ENCODE results near the gene CIITA. TPM values are rescaled to one million over a fixed set of nuclear protein-coding genes. Genes with fewer than 3 reads are reported as not detected.
"Not testable (repeated sequence)": the region's sequence is repeated elsewhere in the genome, so short reads cannot be mapped to it uniquely, and the experiment has no call there.

The CIITA gene
- total RNA-seq, 1 donor from 2014 or later = 0.93 TPM

DNA sequence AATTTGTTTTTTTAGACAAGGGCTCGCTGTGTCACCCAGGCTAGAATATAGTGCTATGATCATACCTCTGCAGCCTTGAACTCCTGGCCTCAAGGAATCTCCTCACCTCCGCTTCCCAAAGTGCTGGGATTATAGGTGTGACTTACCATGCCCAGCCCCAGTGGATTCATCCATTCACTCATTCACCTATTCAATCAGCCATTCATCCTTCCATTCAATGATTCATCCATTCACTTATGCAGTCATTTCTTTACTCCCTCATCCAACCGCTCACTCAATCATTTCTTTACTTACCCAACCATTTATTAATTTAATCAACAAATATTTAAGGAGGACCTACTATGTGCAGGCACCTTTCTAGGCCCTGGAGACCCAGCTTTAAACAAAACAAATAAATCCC lies 39.5 kb downstream of the CIITA start:
- no peak for DNase-seq (ENCODE audit: extremely low read depth, low read depth, low spot score)

DNA sequence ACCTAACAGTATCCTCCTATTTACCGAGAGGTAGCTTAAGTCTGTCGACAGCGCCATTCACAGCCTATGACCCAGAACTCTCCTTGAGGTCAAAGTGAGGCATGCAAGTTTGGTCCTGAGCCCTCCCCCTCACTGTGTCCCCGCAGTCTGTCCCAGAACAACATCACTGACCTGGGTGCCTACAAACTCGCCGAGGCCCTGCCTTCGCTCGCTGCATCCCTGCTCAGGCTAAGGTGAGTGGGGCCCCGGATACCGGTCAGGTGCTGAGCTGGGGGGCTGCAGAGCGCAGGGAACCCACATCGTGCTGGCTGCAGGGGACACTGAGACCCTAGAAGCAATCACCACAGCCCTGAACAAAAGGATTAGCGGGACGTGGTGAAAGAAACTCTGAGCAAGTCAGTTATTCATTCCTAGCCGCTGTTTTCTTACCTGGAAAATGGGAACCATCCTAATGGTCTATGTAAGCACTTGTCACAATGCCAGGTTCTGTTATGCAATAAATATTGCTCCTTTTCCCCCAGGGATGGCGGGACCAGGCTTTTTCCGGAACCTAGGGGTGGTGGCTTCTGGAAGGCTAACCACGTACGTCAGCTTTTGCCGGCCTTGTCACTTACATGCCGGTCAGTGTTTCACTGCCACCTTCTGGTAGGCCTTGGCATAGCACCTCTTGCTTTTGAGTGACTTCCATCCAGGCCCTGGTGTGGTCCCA lies 41.4 kb downstream of the CIITA start:
- peak; percentile 80 for DNase-seq (ENCODE audit: extremely low read depth, low read depth, low spot score)

DNA sequence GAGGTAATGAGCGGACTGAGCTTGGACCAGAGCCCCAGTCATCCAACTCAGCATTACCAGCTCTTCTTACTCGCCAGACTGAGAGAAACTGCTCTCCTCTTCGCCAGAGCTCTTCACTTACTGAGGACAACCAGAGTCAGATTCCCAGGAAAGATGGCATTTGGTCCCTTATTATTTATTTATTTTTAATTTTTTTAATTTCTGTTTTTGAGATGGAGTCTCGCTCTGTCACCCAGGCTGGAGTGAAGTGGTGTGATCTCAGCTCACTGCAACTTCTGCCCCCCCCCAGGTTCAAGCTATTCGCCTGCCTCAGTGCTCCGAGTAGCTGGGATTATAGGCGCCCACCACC lies 42.0 kb downstream of the CIITA start:
- no peak for DNase-seq (ENCODE audit: extremely low read depth, low read depth, low spot score)

DNA sequence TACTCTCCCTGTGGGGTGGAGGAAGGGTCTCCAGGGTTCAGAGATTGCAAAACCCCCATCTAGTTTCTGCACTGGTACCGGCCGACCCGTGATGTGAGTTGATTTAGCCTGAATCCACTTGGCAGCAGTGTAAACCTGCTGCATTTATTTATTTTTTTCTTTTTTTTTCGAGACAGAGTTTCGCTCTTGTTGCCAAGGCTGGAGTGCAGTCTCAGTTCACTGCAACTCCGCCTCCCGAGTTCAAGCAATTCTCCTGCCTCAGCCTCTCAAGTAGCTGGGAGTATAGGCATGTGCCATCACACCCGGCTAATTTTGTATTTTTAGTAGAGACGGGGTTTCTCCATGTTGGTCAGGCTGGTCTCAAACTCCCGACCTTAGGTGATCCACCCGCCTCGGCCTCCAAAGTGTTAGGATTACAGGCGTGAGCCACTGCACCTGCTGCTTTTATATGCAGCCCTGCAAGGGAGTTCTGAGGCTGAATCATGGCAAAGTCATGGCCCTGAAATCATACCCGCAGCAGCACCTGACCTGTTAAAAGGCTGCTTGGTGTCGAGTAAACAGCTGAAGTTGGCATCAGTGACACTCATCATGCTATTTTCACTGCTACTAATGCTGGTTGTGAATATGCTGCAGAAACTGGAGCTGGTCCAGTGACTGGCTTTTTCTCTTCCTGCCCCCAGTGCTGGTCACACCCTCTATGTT lies 43.9 kb downstream of the CIITA start:
- DNase-seq (ENCODE audit: extremely low read depth, low read depth, low spot score) = no peak

DNA sequence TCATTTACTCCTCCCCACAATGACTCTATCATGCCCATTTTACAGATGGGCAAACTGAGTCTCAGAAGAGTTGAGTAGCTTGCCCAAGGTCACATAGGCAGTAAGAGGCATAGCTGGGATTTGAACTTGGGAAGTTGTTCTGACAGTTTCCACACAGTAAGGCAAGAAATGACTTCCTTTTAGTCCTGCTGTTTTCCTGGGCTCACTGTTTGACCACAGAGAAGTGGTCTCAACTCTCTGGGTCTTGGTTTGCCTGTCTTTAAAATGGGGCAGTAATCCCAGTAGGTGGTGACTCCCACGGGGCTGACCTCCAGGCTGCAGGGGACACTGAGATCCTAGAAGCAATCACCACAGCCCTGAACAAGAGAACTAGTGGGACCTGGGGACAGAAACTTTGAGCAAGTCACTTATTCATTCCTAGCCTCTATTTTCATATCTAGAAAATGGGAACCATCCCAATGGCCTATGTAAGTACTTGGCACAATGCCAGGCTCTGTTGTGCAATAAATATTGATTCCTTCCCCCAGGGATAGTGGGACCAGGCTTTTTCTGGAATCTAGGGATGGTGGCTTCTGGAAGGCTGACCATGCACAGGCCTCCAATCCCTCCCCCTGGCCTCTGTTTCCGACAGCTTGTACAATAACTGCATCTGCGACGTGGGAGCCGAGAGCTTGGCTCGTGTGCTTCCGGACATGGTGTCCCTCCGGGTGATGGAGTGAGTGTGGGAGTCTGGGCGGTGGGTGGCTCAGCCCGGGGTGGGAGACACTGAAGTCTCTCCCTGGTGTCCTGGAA lies 44.7 kb downstream of the CIITA start:
- no peak for DNase-seq (ENCODE audit: extremely low read depth, low read depth, low spot score)

DNA sequence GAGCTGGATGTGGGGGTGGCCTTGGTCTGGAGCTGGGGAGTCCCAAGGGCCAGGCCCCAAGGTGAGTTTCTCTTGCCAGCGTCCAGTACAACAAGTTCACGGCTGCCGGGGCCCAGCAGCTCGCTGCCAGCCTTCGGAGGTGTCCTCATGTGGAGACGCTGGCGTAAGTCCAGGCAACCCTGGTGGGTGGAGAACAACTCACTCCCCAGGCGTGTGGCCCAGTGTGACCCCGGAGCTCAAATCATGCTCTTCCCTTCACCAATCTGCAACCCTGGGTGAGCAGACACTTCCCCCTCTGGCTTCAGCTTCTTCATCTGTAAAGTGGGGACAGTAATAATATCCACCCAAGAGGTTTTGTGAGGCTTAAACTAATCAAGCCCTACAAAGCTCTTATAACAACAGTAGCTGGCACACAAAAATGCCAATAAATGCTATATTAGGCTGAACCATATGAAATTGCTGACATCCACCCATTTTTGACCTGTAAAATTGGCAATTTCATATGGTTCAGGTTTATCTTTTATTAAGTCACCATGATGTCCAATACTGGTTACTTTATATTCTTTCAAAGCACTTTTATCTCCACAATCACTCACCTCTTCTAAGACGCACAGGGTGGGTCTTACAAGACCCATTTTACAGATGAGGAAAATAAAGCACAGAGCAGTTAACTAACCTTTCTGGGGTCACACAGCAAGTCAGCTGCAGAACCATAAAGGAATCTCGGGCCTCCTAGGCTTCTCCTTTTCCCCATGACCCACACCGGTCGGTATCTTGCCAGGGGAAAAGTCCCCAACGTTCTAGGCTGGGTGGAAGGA lies 45.5 kb downstream of the CIITA start:
- DNase-seq (ENCODE audit: extremely low read depth, low read depth, low spot score) = no peak

DNA sequence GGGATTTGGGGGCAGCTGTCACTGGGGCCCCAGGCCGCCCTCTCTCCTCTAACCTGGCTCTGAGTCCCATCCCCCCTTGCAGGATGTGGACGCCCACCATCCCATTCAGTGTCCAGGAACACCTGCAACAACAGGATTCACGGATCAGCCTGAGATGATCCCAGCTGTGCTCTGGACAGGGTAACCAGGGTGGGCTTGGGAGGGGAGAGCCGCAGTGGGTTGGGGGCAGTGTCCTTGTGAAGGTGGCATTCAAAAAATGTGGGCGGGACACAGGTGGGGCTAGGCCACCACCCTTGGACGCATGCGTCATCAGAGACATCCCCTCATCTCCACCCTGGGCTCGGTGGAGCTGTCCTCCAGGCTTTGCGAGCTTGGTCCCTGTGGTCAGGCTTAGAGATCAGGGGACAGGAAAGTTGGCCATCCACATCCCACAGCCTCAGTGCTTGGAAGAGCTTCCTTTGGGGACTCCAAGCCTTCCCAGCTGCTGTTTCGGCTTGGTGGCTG lies 46.2 kb downstream of the CIITA start:
- DNase-seq (ENCODE audit: extremely low read depth, low read depth, low spot score) = no peak

DNA sequence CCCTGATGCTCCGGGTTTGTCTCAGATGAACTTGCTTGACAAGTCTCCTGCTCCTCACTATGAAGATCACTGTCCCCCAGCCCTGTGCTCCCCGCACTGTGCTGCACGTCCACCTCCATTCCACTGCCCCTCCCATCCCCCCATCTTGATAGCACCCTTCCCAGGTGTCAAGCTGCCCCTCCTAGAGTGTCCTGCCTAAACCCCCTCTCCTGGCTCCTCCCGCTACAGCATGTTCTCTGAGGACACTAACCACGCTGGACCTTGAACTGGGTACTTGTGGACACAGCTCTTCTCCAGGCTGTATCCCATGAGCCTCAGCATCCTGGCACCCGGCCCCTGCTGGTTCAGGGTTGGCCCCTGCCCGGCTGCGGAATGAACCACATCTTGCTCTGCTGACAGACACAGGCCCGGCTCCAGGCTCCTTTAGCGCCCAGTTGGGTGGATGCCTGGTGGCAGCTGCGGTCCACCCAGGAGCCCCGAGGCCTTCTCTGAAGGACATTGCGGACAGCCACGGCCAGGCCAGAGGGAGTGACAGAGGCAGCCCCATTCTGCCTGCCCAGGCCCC lies 46.7 kb downstream of the CIITA start:
- DNase-seq (ENCODE audit: extremely low read depth, low read depth, low spot score) = no peak

DNA sequence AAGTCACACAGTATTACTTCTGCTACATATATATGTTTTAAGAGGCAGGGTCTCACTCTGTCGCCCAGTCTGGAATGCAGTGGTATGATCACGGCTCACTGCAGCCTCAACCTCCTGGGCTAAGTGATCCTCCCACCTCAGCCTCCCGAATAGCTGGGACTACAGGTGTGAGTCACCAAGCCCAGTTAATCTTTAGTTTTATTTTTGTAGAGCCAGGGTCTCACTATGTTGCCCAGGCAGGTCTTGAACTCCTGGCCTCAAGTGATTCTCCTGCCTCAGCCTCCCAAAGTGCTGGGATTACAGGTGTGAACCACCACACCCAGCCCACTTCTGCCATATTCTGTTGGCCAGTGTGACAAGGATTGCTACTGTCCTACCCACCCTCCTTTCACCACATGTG lies 48.3 kb downstream of the CIITA start:
- not testable (repeated sequence) for DNase-seq (ENCODE audit: extremely low read depth, low read depth, low spot score)

DNA sequence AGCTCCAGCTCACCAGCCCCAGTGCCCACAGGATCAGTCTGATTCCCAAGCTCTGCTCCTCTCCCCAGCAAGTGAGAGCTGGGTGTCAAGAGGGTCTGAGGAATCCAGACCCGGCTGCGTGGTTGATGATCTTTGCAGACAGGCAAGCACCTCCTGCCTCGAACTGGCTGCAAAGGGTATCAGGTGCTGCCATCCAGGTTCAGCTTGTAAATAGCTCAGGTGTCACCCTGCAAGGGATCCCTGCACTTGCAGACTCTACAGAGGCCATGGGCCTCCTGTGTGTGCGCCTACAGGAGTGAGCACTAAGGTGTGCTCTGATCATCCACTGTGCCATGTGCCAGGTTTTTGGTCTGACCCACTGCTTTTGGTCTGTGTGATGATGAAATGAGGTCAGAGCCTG lies 49.1 kb downstream of the CIITA start:
- DNase-seq (ENCODE audit: extremely low read depth, low read depth, low spot score) = no peak

DNA sequence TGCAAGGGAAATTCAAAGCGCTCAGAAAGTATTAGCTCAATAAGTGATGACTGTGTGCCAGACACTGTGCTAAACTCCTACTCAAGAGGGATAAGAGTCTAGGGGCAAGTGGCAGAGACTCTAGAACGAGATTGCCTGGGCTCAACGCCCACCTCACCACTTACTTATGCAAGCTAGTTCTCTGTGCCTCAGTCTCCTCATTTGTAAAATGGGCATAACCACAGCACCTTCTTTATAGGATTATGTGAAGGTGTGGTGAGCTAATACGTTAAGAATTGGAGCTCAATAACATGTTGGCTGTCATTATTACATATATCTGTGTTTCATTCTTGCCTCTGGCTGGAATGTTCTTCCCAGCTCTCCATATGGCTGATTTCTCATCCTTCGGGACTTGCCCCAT lies 49.9 kb downstream of the CIITA start:
- no peak for DNase-seq (ENCODE audit: extremely low read depth, low read depth, low spot score)

DNA sequence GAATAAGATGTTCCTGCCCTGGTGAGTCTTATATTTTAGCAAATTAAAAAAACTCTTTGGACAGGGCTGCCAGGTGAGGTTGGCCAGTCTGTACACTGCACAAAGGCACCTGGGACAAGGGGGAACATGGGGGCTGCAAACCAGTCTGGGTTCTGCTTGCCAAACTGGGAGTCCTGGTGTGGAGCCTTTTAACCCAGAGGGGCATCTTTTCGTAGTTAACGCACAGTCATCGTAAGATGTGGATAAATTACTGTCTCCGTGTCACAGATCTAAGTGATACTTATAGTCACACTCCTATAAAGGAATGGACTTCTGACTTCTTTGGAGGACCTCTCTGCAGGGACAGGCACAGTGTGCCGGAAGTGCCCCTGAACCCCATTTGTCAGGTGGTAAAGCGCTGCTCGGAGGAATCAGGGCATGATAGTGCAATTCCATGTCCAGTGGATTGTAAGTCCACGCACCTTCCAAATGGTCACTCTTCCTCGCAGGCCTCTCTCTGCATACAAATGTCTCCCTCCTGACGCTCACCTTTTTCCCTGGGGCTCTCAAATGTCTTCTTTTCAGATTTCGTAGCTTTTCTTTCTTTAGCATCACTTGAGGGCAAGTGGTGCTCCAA lies 50.6 kb downstream of the CIITA start:
- DNase-seq (ENCODE audit: extremely low read depth, low read depth, low spot score) = no peak

DNA sequence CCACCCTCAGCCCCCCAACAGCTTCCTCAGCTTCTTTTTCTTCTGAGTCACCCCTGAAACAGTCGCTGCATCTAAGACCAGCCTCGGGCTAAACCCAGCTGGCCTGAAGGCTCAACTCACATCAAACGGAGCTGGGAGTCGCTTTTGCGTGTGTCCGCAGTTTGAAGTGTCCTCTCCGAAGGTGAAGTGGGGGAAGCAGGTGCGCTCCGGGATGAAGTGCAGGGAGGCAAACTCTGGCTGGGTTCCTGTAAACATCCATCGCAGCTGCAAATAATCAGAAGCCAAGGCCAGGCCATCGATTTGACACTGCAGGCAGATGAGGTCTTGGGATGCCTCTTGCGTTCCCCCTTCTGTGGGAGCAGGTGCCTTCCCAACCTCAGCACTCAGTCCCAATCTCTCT lies 52.1 kb downstream of the CIITA start:
- DNase-seq (ENCODE audit: extremely low read depth, low read depth, low spot score) = not testable (repeated sequence)

DNA sequence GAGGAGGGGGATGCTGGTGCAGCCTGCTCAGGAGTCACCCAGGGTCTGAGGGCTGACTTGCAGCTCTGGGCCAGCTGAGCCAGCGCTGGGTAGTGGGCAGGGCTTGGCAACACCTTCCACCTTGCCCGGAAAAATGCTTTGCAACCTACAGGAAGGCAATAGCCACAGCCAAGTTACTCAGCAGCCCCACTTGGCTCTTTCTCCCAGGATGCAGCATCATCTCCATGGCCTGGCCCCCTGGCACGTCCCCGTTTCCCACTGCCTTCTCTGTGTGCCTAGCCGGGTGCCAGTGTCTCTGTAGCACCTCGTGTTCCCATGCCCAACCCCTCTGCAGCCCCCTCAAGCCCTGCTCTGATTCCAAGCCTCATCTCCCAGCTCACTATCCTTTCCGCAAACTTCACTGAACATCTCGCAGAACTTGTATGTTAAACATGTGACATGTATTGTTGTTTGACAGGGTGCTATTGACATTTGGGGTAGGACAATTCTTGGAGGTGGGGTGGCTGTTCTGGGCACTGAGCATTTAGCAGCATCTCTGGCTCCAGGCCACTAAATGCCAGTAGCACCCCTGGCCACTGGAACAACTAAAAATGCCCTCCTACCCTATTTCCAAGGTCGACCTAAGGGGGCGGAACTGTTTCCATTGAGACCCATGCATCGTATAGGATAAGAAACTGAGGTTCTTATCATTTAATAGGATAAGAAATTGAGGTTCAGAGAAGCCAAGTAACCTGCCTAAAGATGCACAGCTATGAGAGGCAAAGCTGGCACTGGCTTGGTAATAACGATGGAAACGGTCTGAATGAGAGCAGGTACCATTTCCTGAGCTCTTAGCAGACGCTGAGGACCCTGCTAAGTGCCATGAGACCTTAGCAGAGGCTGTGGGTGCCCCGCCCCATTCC lies 53.1 kb downstream of the CIITA start:
- DNase-seq (ENCODE audit: extremely low read depth, low read depth, low spot score) = no peak

DNA sequence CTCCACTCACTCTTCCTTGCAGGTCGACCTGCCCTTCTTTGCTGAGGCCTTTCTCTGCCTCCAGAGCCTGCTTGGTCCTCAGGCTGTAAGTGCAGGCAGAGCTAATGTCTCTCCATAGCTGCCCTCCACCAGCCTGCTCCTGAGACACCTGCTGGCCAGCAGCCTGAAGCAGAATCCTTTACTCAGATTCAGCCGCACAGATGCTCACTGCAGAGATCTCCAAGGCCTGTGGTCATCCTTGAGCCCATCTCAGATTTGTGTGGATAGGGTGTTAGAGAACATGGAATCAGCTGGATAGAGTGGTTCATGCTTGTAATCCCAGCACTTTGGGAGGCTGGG lies 53.7 kb downstream of the CIITA start:
- DNase-seq (ENCODE audit: extremely low read depth, low read depth, low spot score) = no peak

DNA sequence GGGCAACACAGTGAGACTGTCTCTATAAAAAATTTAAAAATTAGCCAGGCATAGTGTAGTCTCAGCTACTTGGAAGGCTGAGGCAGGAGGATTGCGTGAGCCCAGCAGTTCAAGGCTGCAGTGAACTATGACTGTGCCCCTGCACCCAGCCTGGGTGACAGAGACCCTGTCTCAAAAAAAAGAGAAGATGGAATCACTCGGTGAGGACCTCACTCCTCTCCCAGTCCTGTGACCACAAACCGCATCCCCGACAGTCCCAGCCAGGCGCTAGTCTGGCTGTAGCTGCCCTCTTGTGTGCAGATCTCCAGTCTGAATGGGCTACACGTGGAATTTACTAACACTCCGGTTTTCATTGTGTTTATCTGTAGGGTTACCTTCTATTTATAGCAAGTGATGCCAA lies 54.1 kb downstream of the CIITA start:
- no peak for DNase-seq (ENCODE audit: extremely low read depth, low read depth, low spot score)

DNA sequence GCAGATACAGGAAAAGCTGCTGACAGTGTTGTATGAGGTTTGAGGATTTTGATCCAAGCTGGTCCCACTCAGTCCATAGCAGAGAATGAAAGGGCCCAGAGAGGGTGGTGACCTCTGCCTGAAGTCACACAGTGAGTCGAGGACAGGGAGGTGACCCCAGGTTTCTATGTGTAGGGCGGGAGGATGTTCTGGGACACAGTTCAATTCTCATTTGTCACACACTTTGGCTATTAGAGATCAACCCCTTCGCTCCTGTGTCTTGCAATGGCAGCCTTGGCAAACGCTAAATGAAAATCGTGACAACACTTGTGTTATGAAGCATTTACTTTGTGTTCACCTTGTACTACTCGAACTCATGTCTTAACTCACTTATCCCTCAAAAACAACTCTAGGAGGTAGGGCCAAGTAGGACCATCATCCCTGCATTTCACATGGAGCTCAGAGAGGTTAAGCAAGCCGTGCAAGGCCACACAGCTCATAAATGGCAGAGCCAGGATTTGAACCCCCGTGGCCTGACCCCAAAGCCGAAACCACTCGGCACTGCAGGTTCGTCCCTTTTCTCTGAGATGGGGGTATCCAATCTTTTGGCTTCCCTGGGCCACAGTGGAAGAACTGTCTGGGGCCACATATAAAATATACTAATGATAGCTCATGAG lies 55.1 kb downstream of the CIITA start:
- DNase-seq (ENCODE audit: extremely low read depth, low read depth, low spot score) = no peak

DNA sequence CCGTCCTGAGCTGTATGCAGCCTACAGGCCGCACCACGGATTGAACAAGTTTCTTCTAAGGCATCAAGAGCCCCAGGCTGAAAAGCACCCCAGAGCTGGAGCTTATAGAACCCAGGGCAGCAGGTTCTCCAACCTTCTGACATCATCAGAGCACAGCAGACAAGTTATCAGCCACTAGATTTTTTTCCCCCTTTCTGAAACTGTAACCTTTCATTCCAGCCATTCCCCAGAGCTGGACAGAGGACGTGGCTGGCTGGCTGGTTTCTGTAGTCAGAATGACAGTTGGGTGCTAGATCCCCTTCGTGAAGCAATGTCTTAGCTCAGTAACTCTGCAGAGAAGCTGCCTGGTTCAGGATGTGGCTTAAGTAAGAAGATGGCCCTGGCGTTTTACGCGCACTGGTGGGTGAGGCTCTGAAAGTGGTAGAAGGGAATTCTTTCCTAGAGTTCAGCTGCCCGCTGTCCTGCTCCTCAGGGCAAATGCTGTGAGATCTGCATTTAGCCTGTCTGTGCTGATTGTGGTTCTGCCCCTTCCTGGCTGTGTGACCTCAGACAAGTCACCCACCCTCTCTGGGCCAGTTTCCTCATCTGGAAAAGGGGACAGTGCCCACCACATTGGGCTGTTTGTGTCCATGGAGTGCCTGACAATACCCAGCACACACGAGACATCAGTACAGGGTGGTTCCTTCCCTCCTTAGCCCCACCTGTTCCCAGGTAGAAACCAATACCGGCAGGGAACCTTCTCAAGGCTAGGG lies 56.1 kb downstream of the CIITA start:
- DNase-seq (ENCODE audit: extremely low read depth, low read depth, low spot score) = no peak
